H9 (cell line): ENCODE data around the gene MAGOH. TPM values are rescaled to one million over a fixed set of nuclear protein-coding genes. Genes with fewer than 3 reads are reported as not detected.

Source experiments
- DNase-seq: peaks from one replicate; pipeline ENCODE4 v3.0.0-alpha.2; 2017
- H2AFZ ChIP-seq: one replicate; pipeline ENCODE4 v1.6.1; 2013; ENCODE audit warnings: mild to moderate bottlenecking, low read length, control low read depth, moderate library complexity
- H2AK5ac ChIP-seq: 2 replicates; pipeline ENCODE4 v1.6.1; 2013; ENCODE audit warnings: low read length, control low read depth, mixed read lengths; ENCODE audit not compliant: insufficient read length
- H2BK120ac ChIP-seq: one replicate; pipeline ENCODE4 v1.6.1; 2013; ENCODE audit warnings: low read depth, mild to moderate bottlenecking, low read length, control low read depth, inconsistent platforms; ENCODE audit not compliant: poor library complexity, severe bottlenecking
- H2BK12ac ChIP-seq: 2 replicates; pipeline ENCODE4 v1.6.1; 2013; ENCODE audit warnings: low read length, control low read depth, mixed read lengths, low read depth; ENCODE audit not compliant: insufficient read length
- H2BK15ac ChIP-seq: 2 replicates; pipeline ENCODE4 v1.6.1; 2013; ENCODE audit warnings: low read depth, low read length, control low read depth
- H2BK20ac ChIP-seq: one replicate; pipeline ENCODE4 v1.6.1; 2013; ENCODE audit warnings: low read depth, mild to moderate bottlenecking, low read length, control low read depth, inconsistent platforms; ENCODE audit not compliant: poor library complexity, severe bottlenecking
- H2BK5ac ChIP-seq: 2 replicates; pipeline ENCODE4 v1.6.1; 2013; ENCODE audit warnings: low read length, control low read depth, mixed read lengths; ENCODE audit not compliant: insufficient read length
- H3K14ac ChIP-seq: 2 replicates; pipeline ENCODE4 v1.6.1; 2013; ENCODE audit warnings: low read length, control low read depth; ENCODE audit not compliant: insufficient read depth
- H3K18ac ChIP-seq: 2 replicates; pipeline ENCODE4 v1.6.1; 2013; ENCODE audit warnings: low read depth, mild to moderate bottlenecking, mixed read lengths, low read length, control low read depth; ENCODE audit not compliant: insufficient read length
- H3K23ac ChIP-seq: 2 replicates; pipeline ENCODE4 v1.6.1; 2013; ENCODE audit warnings: low read length, control low read depth, mixed read lengths, low read depth; ENCODE audit not compliant: insufficient read length
- H3K23me2 ChIP-seq: 2 replicates; pipeline ENCODE4 v1.6.1; 2013; ENCODE audit warnings: low read depth, mild to moderate bottlenecking, mixed read lengths, low read length, control low read depth; ENCODE audit not compliant: insufficient read length, poor library complexity, severe bottlenecking
- H3K27ac ChIP-seq: 2 replicates; pipeline ENCODE4 v1.5.1; 2013; ENCODE audit warnings: low read length, control low read depth, mixed read lengths, low read depth; ENCODE audit not compliant: insufficient read length
- H3K27me3 ChIP-seq: 2 replicates; pipeline ENCODE4 v1.6.1; 2013; ENCODE audit warnings: low read length, control low read depth, inconsistent platforms; ENCODE audit not compliant: insufficient read depth
- H3K4ac ChIP-seq: 2 replicates; pipeline ENCODE4 v1.6.1; 2013; ENCODE audit warnings: low read depth, mild to moderate bottlenecking, control low read depth, inconsistent platforms, low read length, moderate library complexity
- H3K4me1 ChIP-seq: 2 replicates; pipeline ENCODE4 v1.6.1; 2013; ENCODE audit warnings: low read length, control low read depth, inconsistent platforms; ENCODE audit not compliant: insufficient read depth
- H3K4me2 ChIP-seq: 2 replicates; pipeline ENCODE4 v1.6.1; 2013; ENCODE audit warnings: low read length, control low read depth, mixed read lengths; ENCODE audit not compliant: insufficient read length, insufficient read depth
- H3K56ac ChIP-seq: 2 replicates; pipeline ENCODE4 v1.6.1; 2013; ENCODE audit warnings: low read depth, mild to moderate bottlenecking, mixed read lengths, low read length, control low read depth; ENCODE audit not compliant: insufficient read length
- H3K79me1 ChIP-seq: 2 replicates; pipeline ENCODE4 v1.6.1; 2013; ENCODE audit warnings: low read depth, mild to moderate bottlenecking, moderate library complexity, low read length, control low read depth, inconsistent platforms; ENCODE audit not compliant: insufficient read depth, poor library complexity, severe bottlenecking
- H3K79me2 ChIP-seq: 2 replicates; pipeline ENCODE4 v1.6.1; 2013; ENCODE audit warnings: low read length, control low read depth, inconsistent platforms; ENCODE audit not compliant: insufficient read depth
- H3K9ac ChIP-seq: 2 replicates; pipeline ENCODE4 v1.6.1; 2013; ENCODE audit warnings: low read length, control low read depth, mixed read lengths; ENCODE audit not compliant: insufficient read length; ENCODE audit errors: extremely low read depth
- H3K9me3 ChIP-seq: one replicate; pipeline ENCODE4 v1.6.1; 2013; ENCODE audit warnings: low read depth, low read length, inconsistent platforms; ENCODE audit not compliant: control insufficient read depth
- H3T11ph ChIP-seq: one replicate; pipeline ENCODE4 v1.6.1; 2013; ENCODE audit warnings: mild to moderate bottlenecking, low read length, control low read depth, inconsistent platforms
- H4K20me1 ChIP-seq: one replicate; pipeline ENCODE4 v1.6.1; 2013; ENCODE audit not compliant: control insufficient read depth, insufficient read length, insufficient read depth
- H4K5ac ChIP-seq: 2 replicates; pipeline ENCODE4 v1.6.1; 2013; ENCODE audit warnings: low read depth, mild to moderate bottlenecking, mixed read lengths, low read length, control low read depth; ENCODE audit not compliant: insufficient read length
- H4K8ac ChIP-seq: replicated peaks from 2 replicates; pipeline ENCODE4 v1.6.1; 2013; ENCODE audit warnings: low read length, control low read depth, mixed read lengths, low read depth; ENCODE audit not compliant: insufficient read length
- H4K91ac ChIP-seq: 2 replicates; pipeline ENCODE4 v1.6.1; 2013; ENCODE audit warnings: low read depth, mild to moderate bottlenecking, moderate library complexity, mixed read lengths, low read length, control low read depth; ENCODE audit not compliant: insufficient read length
- H3K27ac Mint-ChIP-seq, 3 experiments: 2 replicates in 2 of 3; 3 replicates in 1 of 3; pipeline ENCODE4 v1.8.0; 2020 to 2021; ENCODE audit warnings: mixed read lengths in 3 of 3, mild to moderate bottlenecking in 1 of 3, moderate library complexity in 1 of 3
- H3K27me3 Mint-ChIP-seq: 2 replicates; pipeline ENCODE4 v1.8.0; 2021; ENCODE audit warnings: low read depth, mild to moderate bottlenecking, moderate library complexity, mixed read lengths
- H3K36me3 Mint-ChIP-seq, 3 experiments: 2 replicates in 2 of 3; 3 replicates in 1 of 3; pipeline ENCODE4 v1.8.0; 2020 to 2021; ENCODE audit warnings: low read depth in 3 of 3, mixed read lengths in 3 of 3; ENCODE audit not compliant: insufficient read depth in 1 of 3
- H3K4me1 Mint-ChIP-seq, 2 experiments: 2 replicates each; pipeline ENCODE4 v1.8.0; 2020; ENCODE audit warnings: mixed read lengths in 2 of 2
- H3K4me3 Mint-ChIP-seq, 2 experiments: 2 replicates in 1 of 2; 3 replicates in 1 of 2; pipeline ENCODE4 v1.8.0; 2020 to 2021; ENCODE audit warnings: mild to moderate bottlenecking in 2 of 2, mixed read lengths in 2 of 2, moderate library complexity in 1 of 2
- H3K9me3 Mint-ChIP-seq, 2 experiments: 2 replicates in 1 of 2; 3 replicates in 1 of 2; pipeline ENCODE4 v1.8.0; 2020; ENCODE audit warnings: mild to moderate bottlenecking in 2 of 2, mixed read lengths in 2 of 2, moderate library complexity in 1 of 2
- CTCF ChIP-seq: fragments of 200-600 bp; sonication (generic); conservative IDR thresholded peaks from 3 replicates; pipeline ENCODE4 v1.8.0; 2021; ENCODE audit warnings: antibody characterized with exemption, mild to moderate bottlenecking
- WGBS: extraction: QIAGEN DNeasy Blood & Tissue Kit; methylation state at CpG from one replicate; pipeline ENCODE4 v1.1.7; 2013; ENCODE audit warnings: missing lambda C conversion rate, low lambda C conversion rate, mixed read lengths; ENCODE audit not compliant: insufficient read length; ENCODE audit errors: extremely low coverage; 5-methylcytosine and 5-hydroxymethylcytosine counted together
- total RNA-seq: library from RNA; stranded (reverse); gene quantifications from 2 replicates; pipeline ENCODE4 v1.2.1, GENCODE V29; 2021

Gene MAGOH
- total RNA-seq, 1 experiment from 2014 or later = 81.2 TPM

- H3K4me3 Mint-ChIP-seq = no peak overlapping the region
- no peak overlapping the region for H3K56ac ChIP-seq
These were observed 4.1 kb upstream of the MAGOH start for GRCh38 chr1:53242381-53242780.

More at GRCh38 chr1:53242381-53242780, 4.1 kb upstream of the MAGOH start:
- H3K14ac ChIP-seq = no peak overlapping the region
- no peak overlapping the region for H2AK5ac ChIP-seq
- no peaks in the 10 kb centered on the region for H3K9me3 ChIP-seq
- H3K9ac ChIP-seq = no peak overlapping the region
- H2BK5ac ChIP-seq = no peak overlapping the region
- H3K79me1 ChIP-seq = no peaks in the 10 kb centered on the region
- H2AFZ ChIP-seq = no peak overlapping the region
- peaks cover 5% of the 10 kb centered on the region; the same call in 1 of the 2 replicates for H3K79me2 ChIP-seq
- Mint-ChIP-seq H3K27me3 (no peaks in the 10 kb centered on the region; the same call in 1 of the 2 replicates), H3K27ac (no peak overlapping the region), H3K4me1 (peaks cover 9 to 10% of the 10 kb centered on the region in 2 experiments), H3K36me3 (peaks cover under 1 to 28% (median 7%) of the 10 kb centered on the region in 3 experiments; a peak in 5 of 7 replicates), H3K9me3 (no peaks in the 10 kb centered on the region)
- no peak for DNase-seq
- no peaks in the 10 kb centered on the region for H4K20me1 ChIP-seq
- H4K8ac ChIP-seq = no peak overlapping the region
- no peak overlapping the region for H3K23ac ChIP-seq
- peaks cover 6% of the 10 kb centered on the region for H3K23me2 ChIP-seq
- no peak overlapping the region for H2BK20ac ChIP-seq
- no peak overlapping the region for H4K5ac ChIP-seq
- H3T11ph ChIP-seq = no peak overlapping the region
- no peak overlapping the region for H3K27ac ChIP-seq
- WGBS = no CpG with 5 or more reads among the region's 4 CpGs
- H3K27me3 ChIP-seq = no peaks in the 10 kb centered on the region
- no peak overlapping the region for H3K4me2 ChIP-seq
- no peak overlapping the region for H2BK120ac ChIP-seq
- H3K4me1 ChIP-seq = no peaks in the 10 kb centered on the region
- TF ChIP-seq CTCF = no peak
- H2BK15ac ChIP-seq = no peak overlapping the region
- no peak overlapping the region for H2BK12ac ChIP-seq
- no peak overlapping the region for H3K18ac ChIP-seq
- no peak overlapping the region for H3K4ac ChIP-seq
- no peak overlapping the region for H4K91ac ChIP-seq
